Kidney (tissue), 14 donors: ENCODE results near the gene MIEF1. TPM values are rescaled to one million over a fixed set of nuclear protein-coding genes. Genes with fewer than 3 reads are reported as not detected.
A peak's percentile ranks its signal among the peaks of the same experiment; 100 is the strongest.

Source experiments
- DNase-seq, 5 donors: peaks; one replicate each; pipeline ENCODE4 v3.0.0-alpha.2; 2013 to 2020
- FAIRE-seq: peaks from 2 replicates; lab custom pipeline; 2012; peaks lifted over from hg19 to GRCh38; lab: Jason Lieb, UNC
- H3K27ac ChIP-seq, 2 donors: one replicate each; pipeline ENCODE4 v1.7.0; 2013; ENCODE audit warnings: low read depth in 2 of 2, low read length in 2 of 2, inconsistent platforms in 1 of 2
- H3K27me3 ChIP-seq: one replicate; pipeline ENCODE4 v1.7.1; 2013; ENCODE audit warnings: low read length, inconsistent platforms; ENCODE audit not compliant: control insufficient read depth, insufficient read depth
- H3K36me3 ChIP-seq, 3 donors: one replicate each; pipeline versions ENCODE4 v1.7.0 to v1.7.1; 2013; ENCODE audit warnings: low read length in 3 of 3, control low read depth in 1 of 3, inconsistent platforms in 1 of 3; ENCODE audit not compliant: insufficient read depth in 3 of 3, control insufficient read depth in 2 of 3
- H3K4me1 ChIP-seq, 3 donors: one replicate each; pipeline versions ENCODE4 v1.7.0 to v1.7.1; 2013; ENCODE audit warnings: low read length in 3 of 3, inconsistent platforms in 1 of 3, low read depth in 1 of 3; ENCODE audit not compliant: control insufficient read depth in 2 of 3, insufficient read depth in 2 of 3
- H3K4me3 ChIP-seq, 3 donors: one replicate each; pipeline versions ENCODE4 v1.7.0 to v1.8.1; 2013; ENCODE audit warnings: low read length in 3 of 3, control low read depth in 1 of 3, inconsistent platforms in 1 of 3
- H3K9ac ChIP-seq, 3 donors: one replicate each; pipeline versions ENCODE4 v1.7.0 to v1.7.1; 2013; ENCODE audit warnings: low read length in 3 of 3, control low read depth in 1 of 3, inconsistent platforms in 1 of 3
- H3K9me3 ChIP-seq, 3 donors: one replicate each; pipeline versions ENCODE4 v1.7.0 to v1.7.1; 2013; ENCODE audit warnings: low read length in 3 of 3, control low read depth in 1 of 3, inconsistent platforms in 1 of 3; ENCODE audit not compliant: control insufficient read depth in 2 of 3, insufficient read depth in 1 of 3
- intact Hi-C: fragments of 100-400 bp; cut with DNase I; formaldehyde crosslinking; loops from one replicate; pipeline ENCODE4 v1.11.1; 2022
- polyA plus RNA-seq: library from polyadenylated mRNA; stranded (reverse); fragments of 350-450 nt; fragmentation: Illumina TruSeq; extraction: RNeasy Lipid Tissue Mini Kit (QIAGEN cat#74804); gene quantifications from one replicate; pipeline ENCODE4 v1.2.3, GENCODE V29; 2014; ENCODE audit warnings: low read depth, low replicate concordance; ENCODE audit not compliant: insufficient read depth
- total RNA-seq: library from RNA; stranded (reverse); fragmentation: NEBNext Ultra II Directional; extraction: Animal tissue kit (Norgen Biotek cat#: 25700); gene quantifications from one replicate; pipeline ENCODE4 v1.2.1, GENCODE V29; 2021
- TF ChIP-seq, protein P1 (sequence below): IDR thresholded peaks from 3 replicates; pipeline ENCODE4 v1.5.1; 2012; ENCODE audit warnings: mild to moderate bottlenecking, moderate library complexity, borderline replicate concordance; ENCODE audit not compliant: insufficient read depth; ENCODE audit errors: extremely low read depth
- donor health status: control.
- donor health status: control.
- donor health status: control.
- donor health status: control.
- donor health status: control.
- donor health status: DM: yes; HTN: yes; CAD: no.
- donor health status: Normal renal cell carcinoma (clear cell type).

MIEF1 gene
- total and polyA plus RNA-seq, 2 donors from 2014 or later: 13.0 to 27.9 TPM

GRCh38 chr22:39530116-39530515 is 28.0 kb downstream of the MIEF1 start:
- H3K4me1 ChIP-seq: peaks cover 0 to 54% (median 39%) of the 10 kb centered on the region in 3 donors
- peaks cover 0 to 15% (median 6%) of the 10 kb centered on the region in 3 donors for H3K36me3 ChIP-seq
- FAIRE-seq (no peak), DNase-seq (no peak)
- H3K9ac ChIP-seq: no peak overlapping the region
- H3K27ac ChIP-seq: no peak overlapping the region
- no peak overlapping the region for H3K4me3 ChIP-seq
- intact Hi-C loops: loop anchor here (10.0 kb wide), 1 partner anchor 495 kb away; no protein-coding TSS in a partner anchor
- H3K27me3 ChIP-seq: no peaks in the 10 kb centered on the region
- no peaks in the 10 kb centered on the region for H3K9me3 ChIP-seq
- TF ChIP-seq, protein P1, sequence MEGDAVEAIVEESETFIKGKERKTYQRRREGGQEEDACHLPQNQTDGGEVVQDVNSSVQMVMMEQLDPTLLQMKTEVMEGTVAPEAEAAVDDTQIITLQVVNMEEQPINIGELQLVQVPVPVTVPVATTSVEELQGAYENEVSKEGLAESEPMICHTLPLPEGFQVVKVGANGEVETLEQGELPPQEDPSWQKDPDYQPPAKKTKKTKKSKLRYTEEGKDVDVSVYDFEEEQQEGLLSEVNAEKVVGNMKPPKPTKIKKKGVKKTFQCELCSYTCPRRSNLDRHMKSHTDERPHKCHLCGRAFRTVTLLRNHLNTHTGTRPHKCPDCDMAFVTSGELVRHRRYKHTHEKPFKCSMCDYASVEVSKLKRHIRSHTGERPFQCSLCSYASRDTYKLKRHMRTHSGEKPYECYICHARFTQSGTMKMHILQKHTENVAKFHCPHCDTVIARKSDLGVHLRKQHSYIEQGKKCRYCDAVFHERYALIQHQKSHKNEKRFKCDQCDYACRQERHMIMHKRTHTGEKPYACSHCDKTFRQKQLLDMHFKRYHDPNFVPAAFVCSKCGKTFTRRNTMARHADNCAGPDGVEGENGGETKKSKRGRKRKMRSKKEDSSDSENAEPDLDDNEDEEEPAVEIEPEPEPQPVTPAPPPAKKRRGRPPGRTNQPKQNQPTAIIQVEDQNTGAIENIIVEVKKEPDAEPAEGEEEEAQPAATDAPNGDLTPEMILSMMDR: no peak

- TF ChIP-seq, protein P1: no peak
- Histone ChIP-seq H3K27ac (no peak overlapping the region), H3K9ac (peak overlapping the region in 1 of 3 donors; percentile 92), H3K36me3 (peaks cover 0 to 10% (median 6%) of the 10 kb centered on the region in 3 donors), H3K4me1 (peaks cover 0 to 50% (median 39%) of the 10 kb centered on the region in 3 donors), H3K27me3 (no peaks in the 10 kb centered on the region), H3K9me3 (no peaks in the 10 kb centered on the region), H3K4me3 (peak overlapping the region in 1 of 3 donors; percentile 3)
- intact Hi-C loops: loop anchor here (10.0 kb wide), 1 partner anchor 494 kb away; no protein-coding TSS in a partner anchor
- DNase-seq: peak in 3 of 5 donors; percentile 49 to 70 (median 57)
- FAIRE-seq: no peak
These were observed 28.7 kb downstream of the MIEF1 start for GRCh38 chr22:39530692-39531331.

DNA sequence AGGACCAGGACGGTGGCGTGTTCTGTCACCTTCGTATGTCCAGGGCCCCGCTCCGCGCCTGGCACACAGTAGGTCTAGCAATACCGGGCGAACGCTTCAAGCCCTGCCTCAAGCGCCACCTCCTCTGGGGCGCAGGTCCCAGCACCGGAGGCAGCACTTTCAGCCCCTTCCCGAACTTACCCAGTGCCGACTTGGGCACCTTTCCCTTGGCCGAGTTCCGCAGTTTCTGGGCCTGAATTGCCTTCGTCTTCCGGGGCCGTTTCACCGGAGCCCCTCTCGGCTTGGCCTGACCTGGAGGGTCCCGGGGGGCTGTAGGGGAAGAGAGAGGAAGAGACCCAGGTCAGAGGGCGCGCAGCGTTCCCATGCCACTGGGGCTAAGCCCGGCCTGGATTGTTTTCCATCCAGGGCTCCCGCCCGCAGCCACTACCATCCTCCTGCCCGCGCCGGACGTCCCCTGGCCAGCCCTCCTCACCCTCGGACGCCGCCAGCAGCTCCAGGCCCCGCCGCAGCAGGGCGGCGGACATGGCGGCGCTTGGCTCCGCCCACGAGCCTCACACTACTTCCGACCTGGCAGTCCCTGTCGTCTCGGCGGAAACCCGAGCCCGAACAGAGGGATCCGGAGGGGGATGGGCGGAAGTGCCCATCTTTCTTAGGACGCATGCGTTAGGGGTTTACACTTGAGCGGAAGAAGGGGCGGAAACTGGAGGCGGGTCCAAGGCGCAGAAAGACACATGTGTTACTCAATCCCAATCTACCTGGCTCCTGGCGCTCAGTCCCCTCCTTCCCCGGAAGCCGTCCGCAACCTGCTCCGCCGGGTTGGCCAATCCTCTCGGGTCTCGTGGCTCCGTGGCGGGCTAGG is 30.4 kb downstream of the MIEF1 start, which contains the start of gene RPS19BP1:
RPS19BP1 (minus strand) TSS at position 534 of the 859 bp plus-strand sequence; CDS start at position 524, 10 bp downstream.
- FAIRE-seq: peak; percentile 97
- H3K4me1 ChIP-seq: peaks cover 0 to 46% (median 36%) of the 10 kb centered on the region in 3 donors
- H3K9ac ChIP-seq: peak within 1 kb of the TSS; percentile 68 to 92 (median 77)
- H3K27ac ChIP-seq: peak within 1 kb of the TSS; percentile 40 to 92
- no peaks in the 10 kb centered on the region for H3K9me3 ChIP-seq
- H3K4me3 ChIP-seq: peak within 1 kb of the TSS; percentile 70 to 79 (median 76)
- DNase-seq: peak; percentile 99 to 100 (median 100)
- H3K36me3 ChIP-seq: peaks cover 0 to 10% (median 6%) of the 10 kb centered on the region in 3 donors
- TF ChIP-seq, protein P1: no peak
- H3K27me3 ChIP-seq: no peaks in the 10 kb centered on the region
- intact Hi-C loops: loop anchor here (10.0 kb wide), 1 partner anchor 492 kb away; no protein-coding TSS in a partner anchor
